HTERT RPE-1 (cell line): ENCODE measurements around the gene TIMM17A.
"Not testable (repeated sequence)": the region's sequence is repeated elsewhere in the genome, so short reads cannot be mapped to it uniquely, and the experiment has no call there.

ENCODE experiments used
- in situ Hi-C: fragments of 300-500 bp; cut with MboI; formaldehyde crosslinking; loops from 4 replicates; pipeline ENCODE4 v1.14.3; 2020; ENCODE audit warnings: low sequenced_read_pairs

TIMM17A gene

GRCh38 chr1:201939574-201939973, 15.7 kb upstream of the TIMM17A start:
- in situ Hi-C loops: no loop called here

GRCh38 chr1:201940316-201940715, 15.0 kb upstream of the TIMM17A start:
- in situ Hi-C loops: not testable (repeated sequence)

- in situ Hi-C loops: no loop called here
These were observed 13.7 kb upstream of the TIMM17A start for GRCh38 chr1:201941420-201942128.

- in situ Hi-C loops: no loop called here
These were observed 13.2 kb upstream of the TIMM17A start for GRCh38 chr1:201942129-201942495.

- in situ Hi-C loops: no loop called here
These were observed 11.3 kb upstream of the TIMM17A start for GRCh38 chr1:201944002-201944401.

GRCh38 chr1:201944639-201945038, 10.7 kb upstream of the TIMM17A start:
- in situ Hi-C loops: no loop called here

- in situ Hi-C loops: no loop called here
These were observed 10.1 kb upstream of the TIMM17A start for GRCh38 chr1:201945157-201945556.

GRCh38 chr1:201945863-201946223, 9.5 kb upstream of the TIMM17A start:
- in situ Hi-C loops: no loop called here

GRCh38 chr1:201946224-201946908, 8.9 kb upstream of the TIMM17A start, which contains the start of gene LMOD1:
Gene LMOD1, minus strand, starts transcription at chr1:201946548. Its CDS starts 208 bp downstream, at chr1:201946340.
- in situ Hi-C loops: no loop called here

GRCh38 chr1:201947697-201948008, 7.7 kb upstream of the TIMM17A start:
- in situ Hi-C loops: no loop called here

GRCh38 chr1:201949491-201949890, 5.8 kb upstream of the TIMM17A start:
- in situ Hi-C loops: no loop called here

- in situ Hi-C loops: no loop called here
These were observed 867 bp upstream of the TIMM17A start for GRCh38 chr1:201954263-201955008.

- in situ Hi-C loops: no loop called here
These were observed 433 bp downstream of the TIMM17A start for GRCh38 chr1:201955729-201956143.

GRCh38 chr1:201958348-201958747, 3.0 kb downstream of the TIMM17A start:
- in situ Hi-C loops: no loop called here

- in situ Hi-C loops: not testable (repeated sequence)
These were observed 7.1 kb downstream of the TIMM17A start for GRCh38 chr1:201962382-201962781.

GRCh38 chr1:201964261-201964660, 9.0 kb downstream of the TIMM17A start:
- in situ Hi-C loops: no loop called here

GRCh38 chr1:201966171-201966570, 10.9 kb downstream of the TIMM17A start:
- in situ Hi-C loops: no loop called here

- in situ Hi-C loops: no loop called here
These were observed 13.1 kb downstream of the TIMM17A start for GRCh38 chr1:201968202-201968925.

GRCh38 chr1:201970334-201971159, 15.2 kb downstream of the TIMM17A start:
- in situ Hi-C loops: no loop called here

- in situ Hi-C loops: no loop called here
These were observed 26.8 kb downstream of the TIMM17A start for GRCh38 chr1:201982082-201982622.
